Activated CD4-positive, alpha-beta T cell treated with anti-CD3 and anti-CD28 coated beads for 48 hours (primary cell): Measurements from ENCODE around the gene COL23A1.

ENCODE experiments used
- DNase-seq: peaks from one replicate; pipeline ENCODE4 v3.0.0-alpha.2; 2020

Gene COL23A1

DNA sequence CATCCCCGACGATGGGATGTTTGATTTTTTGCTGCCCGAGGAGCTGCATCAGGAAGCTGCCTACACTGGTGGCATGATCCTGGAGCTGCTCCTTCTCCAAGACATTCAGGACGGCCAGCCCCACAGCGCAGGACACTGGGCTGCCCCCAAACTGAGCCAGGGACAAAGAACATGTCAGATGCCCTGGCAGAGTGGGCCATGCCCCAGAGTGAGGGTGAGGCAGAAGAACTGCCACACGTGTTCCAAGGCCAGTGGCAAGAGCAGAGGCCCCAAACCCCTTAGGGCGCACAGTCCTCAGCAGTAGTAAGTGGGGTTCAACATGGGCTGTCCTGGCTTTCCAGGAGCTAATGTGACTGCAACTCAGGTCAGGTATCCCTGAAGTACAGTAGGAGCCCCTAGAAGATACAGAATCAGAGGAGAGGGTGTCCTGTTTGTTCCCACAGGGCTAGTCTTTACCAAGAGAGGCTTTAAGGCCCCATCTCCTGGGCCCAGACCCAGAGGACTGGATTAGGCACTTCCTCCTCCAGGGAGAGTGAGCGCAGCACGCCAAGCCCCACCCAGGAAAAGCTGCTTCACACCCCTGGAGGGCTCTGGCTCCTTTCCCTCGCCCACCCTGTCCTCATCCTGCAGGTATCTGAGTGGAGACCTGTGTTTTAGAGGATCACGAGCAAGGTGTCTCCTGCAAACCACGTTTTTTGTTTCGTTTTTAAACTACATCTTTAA is 374.8 kb downstream of the COL23A1 start:
- no peak for DNase-seq

DNA sequence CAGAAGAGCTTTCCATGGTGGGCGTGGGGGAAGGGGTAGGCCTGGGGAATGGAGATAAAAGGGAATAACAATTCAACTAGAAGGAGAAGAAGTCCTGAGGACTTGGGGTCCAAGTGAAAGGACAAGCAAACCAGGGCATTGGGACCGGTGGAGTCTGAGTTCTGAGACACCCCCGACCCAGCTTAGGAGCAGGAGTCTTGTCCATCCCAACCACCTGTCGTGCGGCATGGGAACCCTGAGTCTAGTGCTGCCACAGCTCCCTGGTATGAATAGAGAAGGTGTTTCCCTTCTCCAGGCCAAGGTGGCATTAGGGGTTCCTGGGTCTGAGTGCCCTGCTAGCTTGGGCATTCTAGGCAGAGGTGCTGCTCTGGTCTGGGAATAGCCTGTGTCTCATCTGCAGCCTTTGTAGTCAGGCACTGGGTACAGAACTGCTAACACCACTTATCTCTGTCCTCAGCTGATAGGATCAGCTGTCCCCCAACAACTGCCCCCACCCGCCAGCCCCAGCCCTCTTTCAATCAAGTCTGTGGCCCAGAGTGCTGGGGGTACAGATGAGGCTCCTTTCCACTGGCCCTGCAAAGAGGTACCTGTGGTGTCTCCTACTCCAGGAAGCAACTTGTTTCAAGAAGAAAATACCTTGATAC is 375.9 kb downstream of the COL23A1 start:
- no peak for DNase-seq

DNA sequence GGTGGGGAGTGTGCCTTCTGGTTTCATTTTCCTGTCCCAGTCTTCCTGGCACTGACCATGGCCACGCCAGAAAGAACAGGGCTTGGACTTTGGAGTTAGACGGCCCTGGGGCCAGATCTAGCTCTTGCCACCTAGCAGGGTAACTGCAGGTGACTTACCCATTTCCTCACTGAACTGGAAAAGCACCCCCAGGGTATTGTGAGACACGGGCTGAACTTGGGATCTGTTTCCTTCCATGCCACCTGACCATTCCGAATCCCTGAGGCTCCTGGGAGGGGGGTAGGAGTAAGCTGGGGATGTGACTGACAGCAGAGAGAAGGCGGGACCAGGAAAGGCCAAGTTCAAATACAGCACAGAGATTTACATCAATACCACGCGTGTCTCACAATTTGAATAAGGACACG is 376.4 kb downstream of the COL23A1 start:
- no peak for DNase-seq

DNA sequence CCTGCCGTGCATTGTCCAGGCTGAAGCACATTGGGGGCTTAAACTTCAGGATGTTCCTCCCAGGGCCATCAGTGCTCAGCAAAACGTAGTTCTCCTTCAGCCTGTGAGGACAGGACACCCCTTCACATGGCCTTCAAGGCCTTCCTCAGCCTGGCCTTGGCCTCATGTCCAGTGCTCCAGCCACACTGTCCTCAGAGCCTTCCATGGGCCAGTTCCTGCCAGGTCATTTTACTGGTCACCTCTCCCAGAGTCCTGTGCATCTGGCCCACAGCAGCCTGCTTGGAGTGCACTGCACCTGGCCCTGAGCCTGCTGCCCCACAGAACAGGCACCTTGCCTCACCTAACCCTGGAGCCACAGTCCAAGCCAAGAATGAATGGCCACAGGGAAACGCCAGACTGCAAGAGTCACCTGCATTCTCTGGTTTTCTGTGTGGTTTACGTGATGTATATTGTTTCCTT is 377.2 kb downstream of the COL23A1 start:
- no peak for DNase-seq

DNA sequence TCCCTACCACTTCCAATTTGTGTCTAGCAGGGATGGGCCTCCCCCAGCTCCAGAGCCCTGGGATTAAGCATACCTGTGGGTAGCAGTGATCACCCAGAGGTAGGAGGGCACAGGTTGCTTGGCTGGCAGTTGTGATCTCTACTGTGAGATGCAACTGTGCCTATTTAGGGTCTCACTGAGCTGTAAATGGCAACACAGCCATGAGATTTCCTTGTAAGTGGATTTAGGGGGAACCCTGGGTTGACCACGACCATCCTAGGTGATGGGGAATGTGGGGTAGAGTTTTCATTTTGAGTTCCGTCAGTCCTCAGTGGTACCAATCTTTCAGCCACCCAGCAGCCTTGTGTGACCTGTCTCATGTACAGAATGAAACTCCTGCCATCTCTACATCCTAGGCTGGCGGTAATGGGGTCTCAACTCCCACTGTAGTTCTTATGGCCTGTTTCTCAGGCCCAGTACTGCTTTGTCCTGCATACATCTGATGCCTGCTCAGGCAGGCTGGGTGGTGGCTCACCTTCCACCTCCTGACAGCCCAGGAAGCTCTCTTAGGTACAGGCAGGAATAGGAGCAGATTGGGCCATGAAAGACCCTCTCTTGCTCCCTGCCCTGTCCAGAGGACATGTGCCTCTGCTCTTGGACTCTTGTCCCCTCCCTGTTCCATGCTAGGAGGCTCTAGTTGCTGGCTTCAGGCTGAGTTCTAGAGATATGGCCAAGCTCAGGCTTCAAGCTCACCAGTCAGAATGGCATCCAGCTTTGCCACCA is 377.8 kb downstream of the COL23A1 start:
- no peak for DNase-seq

DNA sequence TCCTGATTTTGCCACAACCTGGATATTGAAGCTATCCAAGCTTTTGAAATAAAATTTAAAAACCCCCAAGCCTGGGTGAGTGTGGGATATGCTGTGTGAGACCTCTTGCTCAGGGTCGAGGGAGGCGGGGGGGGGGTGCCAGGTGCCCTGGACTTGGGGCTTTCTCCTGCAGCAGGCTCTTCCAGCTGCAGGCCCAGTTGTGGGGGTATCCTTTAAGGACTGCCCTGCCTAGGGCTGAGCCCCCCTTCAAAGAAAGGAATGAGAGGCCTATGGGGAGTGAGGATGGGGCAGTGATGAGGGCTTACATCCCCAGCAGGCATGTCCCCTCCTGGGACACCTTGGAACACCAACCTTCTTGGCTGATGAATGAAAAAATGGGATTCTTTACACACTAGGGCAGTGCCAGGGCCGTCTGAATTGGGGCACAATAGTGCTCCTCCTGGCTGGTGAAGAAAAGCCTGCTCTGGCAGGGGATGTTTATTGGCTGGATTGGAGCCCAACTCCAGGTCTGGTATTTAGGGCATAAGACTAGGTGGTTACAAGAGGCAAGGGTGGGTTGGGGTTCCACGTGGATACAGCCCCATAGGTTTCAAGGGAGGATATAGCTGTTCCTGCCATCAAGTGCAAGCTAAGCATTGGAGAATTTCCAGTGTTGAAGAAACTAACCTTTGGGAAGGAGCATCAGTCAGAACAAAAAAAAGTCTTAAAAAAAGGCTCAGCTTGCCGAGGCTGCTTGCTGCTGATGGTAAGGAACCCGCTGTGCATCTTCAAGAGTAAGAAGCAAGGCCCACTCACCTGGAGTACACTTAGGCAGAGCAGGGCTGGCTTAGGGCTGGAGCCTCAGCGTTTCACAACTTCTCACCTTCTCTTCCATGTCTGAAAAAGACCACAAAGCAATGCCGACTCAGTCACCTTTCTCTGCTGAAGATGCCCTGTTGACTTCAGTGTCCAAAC is 378.8 kb downstream of the COL23A1 start:
- DNase-seq = no peak

DNA sequence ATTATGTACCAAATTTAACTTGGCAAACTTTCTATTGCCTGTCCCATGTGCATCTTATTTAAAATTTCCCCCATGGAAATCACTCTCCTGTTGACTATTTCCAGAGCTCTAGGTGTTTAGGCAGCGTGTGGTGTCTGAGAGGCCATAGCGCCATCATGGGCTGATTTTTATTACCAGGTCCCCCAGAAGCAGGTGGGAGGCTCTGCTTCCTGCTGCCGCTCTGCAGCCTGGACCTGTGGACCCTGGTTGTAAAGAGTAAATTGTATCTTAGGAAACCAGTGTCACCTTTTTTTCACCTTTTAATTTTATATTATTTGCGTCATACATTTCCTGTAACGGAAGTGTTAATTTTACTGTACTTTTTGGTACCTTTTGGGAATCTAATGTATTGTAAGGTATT is 379.5 kb downstream of the COL23A1 start:
- no peak for DNase-seq

DNA sequence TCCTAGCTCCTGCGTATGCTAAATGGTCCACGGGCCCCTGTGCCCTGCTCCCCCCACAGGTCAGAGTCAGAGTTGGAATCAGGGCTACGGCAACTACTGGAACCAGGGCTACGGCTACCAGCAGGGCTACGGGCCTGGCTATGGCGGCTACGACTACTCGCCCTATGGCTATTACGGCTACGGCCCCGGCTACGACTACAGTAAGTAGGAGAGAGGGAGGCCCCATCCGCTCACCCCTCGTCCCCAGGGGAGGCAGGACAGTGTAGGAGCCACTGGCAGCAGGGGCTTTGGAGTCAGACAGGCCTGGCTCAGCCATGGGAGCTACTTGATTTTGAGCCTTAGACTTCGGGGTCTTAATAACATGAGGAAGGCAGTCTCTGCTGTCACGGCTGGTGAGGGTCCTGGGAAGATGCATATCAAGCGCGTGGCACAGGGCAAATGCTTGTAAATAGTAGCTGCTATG is 380.1 kb downstream of the COL23A1 start:
- DNase-seq = no peak

DNA sequence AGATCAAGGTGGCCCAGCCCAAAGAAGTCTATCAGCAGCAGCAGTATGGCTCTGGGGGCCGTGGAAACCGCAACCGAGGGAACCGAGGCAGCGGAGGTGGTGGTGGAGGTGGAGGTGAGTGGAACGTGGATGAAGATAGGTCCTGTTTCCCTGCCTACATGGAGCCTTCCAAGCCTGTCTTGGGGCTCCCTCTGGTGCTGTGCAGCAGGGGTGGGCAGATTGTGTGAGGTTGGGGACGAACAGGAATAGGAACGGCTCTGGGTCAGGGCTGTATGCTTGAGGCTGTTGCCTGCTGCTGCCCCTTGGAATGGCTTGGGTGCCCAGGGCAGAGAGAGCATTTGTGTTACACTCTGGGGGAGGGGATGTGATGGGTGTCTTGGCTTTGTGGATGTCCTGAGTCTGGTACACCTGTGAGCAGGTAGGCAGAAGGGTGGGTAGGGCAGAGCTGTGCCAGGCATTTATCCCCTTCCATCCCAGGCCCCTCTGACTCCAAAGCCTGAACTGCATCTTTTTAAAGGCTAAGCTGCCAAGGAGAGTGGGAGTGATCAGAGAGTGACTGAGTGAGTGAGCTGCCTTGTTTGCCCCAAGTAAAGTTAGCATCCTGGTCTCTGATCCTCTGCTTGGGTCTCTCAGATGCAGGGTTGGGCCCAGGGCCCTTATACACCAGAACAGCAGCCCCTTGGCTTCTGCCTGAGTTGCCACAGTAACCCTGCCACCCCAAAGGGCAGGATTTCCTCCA is 380.7 kb downstream of the COL23A1 start:
- no peak for DNase-seq

DNA sequence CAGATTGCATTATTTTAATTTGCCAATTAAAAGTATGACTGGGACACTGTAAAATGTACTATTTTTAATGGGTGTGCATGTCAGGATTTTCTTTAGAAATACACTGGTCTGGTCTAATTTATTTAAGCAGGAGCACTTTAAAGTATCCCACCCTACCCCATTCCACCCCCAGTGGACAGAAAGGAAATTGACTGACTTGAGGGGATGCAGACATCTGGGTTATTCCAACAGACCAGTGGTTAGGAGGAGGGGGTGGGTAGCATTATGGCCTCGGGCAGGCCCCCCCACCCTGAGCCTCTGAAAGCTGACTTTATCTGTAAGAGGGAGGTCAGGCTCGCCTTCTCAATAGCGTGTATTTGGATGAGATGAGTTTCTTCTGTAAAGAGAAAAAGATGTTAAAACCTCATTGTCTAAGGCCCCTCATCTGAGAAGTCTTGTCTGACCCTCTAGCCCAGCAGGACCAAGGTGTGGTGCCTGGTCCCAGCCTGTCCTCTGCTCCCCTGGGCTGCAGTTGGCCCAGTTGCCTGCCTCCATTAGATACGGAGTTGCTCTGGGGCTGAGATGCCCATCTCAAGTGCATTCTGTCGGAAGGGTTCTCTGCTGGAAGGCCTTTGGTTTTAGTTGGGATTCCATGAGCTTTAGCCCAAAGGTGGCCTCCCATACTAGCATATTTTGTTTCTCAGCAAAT is 381.5 kb downstream of the COL23A1 start:
- DNase-seq = no peak

DNA sequence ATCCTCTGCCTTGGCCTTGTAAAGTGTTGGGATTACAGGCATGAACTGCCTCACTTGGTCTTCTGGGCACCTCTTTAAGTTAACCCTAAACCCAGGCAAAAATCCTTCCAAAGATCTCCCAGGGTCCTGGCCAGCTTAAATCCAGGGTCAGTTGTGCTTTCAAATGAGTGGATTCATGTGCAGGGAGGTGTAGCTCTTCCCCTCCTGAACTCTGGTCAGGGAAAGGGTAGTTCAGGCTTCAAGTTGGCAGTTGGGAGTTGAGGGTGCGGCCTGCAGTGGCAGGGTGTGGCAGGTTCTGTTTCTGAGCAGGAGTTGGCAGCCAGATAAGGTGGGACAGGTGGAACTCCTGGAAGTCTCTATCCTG is 382.3 kb downstream of the COL23A1 start:
- DNase-seq = no peak

DNA sequence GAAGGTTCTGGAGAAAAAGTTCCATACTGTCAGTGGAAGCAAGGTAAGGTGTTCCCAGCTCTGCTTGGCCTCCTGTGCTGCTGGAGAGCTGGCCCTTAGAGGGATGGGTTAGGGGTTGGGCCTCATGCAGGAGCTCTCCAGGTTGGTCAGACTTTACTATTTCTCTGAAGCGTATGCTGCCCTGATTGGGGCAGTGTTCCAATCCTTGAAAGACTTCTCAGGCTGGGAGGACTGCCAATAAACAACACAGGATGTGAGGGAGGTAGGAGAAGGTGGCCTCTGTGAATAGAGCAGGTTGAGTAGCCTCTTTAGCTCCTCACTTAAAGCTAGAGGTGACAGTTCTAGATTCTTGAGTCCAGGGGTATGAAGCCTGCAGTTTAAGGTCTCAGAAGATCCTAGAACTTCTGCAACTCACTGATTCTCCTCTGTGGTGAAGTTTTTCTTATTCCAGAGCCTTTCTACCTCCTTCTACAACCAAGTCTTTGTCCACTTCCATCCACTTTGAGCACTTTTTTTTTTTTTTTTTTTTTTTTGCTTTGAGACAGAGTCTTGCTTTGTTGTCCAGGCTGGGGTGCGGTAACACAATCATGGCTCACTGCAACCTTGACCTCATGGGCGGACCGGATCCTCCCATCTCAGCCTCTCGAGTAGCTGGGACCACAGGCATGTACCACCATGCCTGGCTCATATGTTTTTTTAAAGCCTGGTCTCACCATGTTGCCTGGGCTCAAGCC is 382.8 kb downstream of the COL23A1 start:
- no peak for DNase-seq

DNA sequence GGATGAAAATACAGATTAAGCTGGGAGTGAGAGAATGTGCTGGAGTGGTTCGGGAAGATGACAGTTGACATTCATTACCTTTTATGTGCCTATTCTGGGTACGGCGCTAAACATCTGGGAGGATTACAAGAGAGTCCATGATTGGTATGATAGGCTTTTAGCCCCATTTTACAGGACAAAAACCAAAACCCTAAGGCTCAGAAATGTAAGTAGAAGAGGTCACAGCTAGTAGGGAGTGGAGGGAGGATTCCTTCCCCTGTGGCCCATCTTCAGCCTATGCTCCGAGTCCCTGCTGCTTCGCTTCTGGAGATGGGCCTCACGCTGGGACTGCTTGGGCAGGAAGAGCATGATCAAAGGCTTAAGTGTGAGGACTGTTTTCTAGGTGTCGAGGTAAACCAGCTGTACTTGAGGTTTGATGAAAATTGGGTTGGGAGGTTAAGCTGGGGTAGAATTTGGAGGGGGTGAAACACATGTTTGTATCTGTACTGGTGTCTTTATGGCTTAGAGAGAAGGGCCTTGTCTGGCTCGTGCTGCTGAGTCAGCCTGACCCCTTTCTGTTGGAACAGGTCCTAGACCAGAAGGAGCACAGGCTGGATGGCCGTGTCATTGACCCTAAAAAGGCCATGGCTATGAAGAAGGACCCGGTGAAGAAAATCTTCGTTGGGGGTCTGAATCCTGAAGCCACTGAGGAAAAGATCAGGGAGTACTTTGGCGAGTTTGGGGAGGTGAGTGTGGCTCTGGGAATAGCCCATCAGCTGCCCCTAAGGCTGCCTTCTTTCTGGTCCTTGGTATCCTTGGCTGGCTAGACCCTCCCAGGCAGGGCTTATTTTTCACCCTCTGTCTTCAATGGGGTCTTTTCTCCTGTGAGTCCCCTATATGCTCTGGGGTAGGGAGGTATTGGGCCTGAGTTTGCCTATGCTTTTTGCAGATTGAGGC is 383.8 kb downstream of the COL23A1 start:
- DNase-seq = no peak

DNA sequence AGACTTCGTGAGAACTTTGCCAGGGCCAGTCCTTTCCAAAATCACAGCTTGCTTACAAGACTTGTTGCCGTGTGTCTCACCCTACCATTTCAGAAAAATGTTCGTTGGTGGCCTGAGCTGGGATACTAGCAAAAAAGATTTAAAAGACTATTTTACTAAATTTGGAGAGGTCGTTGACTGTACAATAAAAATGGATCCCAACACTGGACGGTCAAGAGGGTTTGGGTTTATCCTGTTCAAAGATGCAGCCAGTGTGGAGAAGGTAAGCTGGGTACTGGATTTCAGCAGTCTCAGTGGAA is 384.5 kb downstream of the COL23A1 start:
- DNase-seq = no peak

DNA sequence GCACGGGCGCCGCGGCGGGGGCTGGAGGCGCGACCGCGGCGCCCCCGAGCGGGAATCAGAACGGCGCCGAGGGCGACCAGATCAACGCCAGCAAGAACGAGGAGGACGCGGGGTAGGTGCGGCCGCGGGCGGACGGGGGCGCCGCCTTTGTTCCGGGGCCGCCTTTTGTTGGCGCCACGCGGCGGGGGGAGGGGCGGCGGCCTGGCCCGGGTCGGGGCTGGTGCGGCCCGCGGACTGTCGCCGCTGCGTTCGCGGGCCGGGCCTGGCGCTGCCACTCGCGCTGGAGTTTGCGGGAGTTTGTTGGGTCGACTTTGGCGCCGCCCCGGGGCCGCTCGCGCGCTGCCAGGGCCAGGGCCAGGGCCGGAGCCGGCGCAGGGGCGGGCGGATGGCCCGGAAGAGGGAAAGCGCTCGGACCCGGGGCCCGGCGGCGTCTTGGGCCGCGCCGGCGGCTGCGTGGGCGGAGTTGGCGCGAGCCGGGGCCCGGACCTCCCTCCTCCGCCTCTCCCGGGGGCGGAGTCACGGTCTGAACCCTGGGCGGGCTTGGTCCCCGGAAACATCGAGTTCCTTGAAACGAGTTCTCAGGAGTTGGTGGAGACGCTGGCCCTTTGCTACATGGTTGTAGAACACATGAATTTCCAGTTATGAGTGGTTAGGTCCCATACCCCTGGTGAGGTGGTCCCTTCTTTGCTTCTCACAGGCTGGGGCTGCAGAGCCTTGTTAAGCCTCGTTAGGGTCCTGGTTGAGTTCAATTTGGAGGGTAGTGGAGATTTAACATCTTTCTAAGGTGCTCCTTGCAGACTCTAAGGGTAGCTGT is 385.1 kb downstream of the COL23A1 start:
- DNase-seq = peak; percentile 84

DNA sequence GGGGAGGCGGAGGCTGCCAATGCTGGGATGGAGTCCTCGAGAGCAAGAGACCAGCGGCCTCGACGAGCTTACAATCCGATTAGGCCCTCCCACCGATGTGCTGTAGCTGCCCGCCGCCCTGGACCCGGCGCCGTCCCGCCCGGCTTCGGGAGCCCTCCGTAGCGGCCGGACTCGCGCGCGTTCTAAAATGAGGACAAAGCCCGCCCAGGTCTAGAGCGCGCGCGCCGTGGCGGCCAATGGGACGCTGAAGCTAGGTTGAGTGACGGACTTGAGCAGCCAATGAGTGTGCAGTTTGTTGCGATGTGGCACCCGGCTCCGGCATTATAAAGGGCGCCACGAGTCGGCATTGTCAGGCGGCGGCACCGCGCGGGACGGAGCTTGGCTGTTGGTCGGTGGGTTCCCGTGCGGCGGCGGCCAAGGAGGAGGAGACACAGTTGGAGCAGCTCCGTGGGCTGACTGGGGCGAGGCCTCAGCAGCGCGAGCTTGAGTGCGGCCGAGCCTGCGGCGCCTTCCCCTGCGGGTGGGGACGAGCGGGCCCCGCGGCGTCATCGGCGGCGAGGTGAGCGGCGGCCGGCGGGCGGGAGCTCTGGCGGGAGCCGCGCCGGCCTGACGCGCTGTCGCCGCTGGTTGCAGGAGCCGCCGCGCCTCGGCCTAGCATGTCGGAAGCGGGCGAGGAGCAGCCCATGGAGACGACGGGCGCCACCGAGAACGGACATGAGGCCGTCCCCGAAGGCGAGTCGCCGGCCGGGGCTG is 385.8 kb downstream of the COL23A1 start, which contains the start of gene HNRNPAB:
HNRNPAB (plus strand) TSS at position 352 of the 753 bp plus-strand sequence; CDS start at position 657, 305 bp downstream.
- peak; percentile 97 for DNase-seq

DNA sequence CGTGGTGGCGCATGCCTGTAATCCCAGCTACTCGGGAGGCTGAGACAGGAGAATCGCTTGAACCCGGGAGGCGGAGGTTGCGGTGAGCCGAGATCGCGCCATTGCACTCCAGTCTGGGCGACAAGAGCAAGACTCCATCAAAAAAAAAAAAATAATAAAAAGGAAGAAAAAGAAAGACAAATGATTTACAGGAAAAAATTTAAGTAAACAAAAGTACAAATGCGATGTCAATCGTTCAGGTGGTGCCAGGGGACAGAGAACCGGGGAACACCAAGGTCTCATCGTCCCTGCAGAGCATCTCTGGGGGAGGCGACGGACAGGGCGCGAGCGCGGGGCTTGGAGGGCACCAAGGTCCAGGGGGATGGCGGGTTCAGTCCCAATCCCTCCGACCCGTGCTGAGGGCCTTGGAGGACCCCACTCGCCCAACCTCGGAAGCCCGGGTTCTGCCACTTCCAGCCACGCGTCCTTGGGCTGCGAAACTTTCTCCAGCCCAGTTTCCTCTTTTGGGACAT is 386.5 kb downstream of the COL23A1 start:
- DNase-seq = peak; percentile 47

DNA sequence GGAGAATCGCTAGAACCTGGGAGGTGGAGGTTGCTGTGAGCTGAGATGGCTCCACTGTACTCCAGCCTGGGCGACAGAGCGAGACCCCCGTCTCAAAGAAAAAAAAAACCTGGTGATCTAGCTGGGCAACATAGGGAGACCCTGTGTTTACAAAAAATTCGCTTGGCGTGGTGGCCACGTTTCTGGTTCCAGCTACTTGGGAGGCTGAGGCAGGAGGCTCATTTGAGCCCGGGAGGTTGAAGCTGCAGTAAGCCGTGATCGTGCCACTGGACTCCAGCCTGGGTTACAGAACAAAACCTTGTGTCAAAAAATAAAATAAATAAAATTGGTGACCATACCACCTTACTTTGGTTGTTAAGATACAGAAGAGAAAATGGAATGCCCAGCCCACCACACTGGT is 387.7 kb downstream of the COL23A1 start:
- no peak for DNase-seq
